ENCODE measurements around the gene MPZL1. TPM values are rescaled to one million over a fixed set of nuclear protein-coding genes. Genes with fewer than 3 reads are reported as not detected.

MPZL1 gene
- total RNA-seq, 1 experiment from 2014 or later: 52.9 TPM

DNA sequence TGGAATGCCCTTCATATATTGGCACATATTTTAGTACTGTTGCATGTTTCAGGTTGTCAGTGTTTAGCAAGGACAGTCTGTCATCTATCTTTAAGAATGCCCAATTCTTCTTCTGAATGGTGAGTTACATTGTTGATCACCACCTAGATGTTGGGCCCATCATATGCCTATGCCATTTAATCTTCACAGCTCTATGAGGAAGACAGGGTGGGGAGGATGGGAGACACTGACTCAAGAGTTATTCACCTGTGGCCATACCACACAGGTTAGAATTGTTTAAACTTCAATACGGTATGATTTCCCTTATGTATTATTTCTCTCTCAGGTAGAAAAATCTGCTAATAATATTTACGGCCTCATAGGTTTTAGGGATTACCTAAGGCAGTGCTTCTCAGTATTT lies 44.8 kb downstream of the MPZL1 start:
- no peak overlapping the region for H3K4me2 ChIP-seq (ENCODE audit: low read length)
- TF ChIP-seq JUND (IDR thresholded peaks at IDR 0.05): no peak
- no peak for TF ChIP-seq FOSL1 (IDR thresholded peaks at IDR 0.05; ENCODE audit: low read depth)
- TF ChIP-seq, protein P1, sequence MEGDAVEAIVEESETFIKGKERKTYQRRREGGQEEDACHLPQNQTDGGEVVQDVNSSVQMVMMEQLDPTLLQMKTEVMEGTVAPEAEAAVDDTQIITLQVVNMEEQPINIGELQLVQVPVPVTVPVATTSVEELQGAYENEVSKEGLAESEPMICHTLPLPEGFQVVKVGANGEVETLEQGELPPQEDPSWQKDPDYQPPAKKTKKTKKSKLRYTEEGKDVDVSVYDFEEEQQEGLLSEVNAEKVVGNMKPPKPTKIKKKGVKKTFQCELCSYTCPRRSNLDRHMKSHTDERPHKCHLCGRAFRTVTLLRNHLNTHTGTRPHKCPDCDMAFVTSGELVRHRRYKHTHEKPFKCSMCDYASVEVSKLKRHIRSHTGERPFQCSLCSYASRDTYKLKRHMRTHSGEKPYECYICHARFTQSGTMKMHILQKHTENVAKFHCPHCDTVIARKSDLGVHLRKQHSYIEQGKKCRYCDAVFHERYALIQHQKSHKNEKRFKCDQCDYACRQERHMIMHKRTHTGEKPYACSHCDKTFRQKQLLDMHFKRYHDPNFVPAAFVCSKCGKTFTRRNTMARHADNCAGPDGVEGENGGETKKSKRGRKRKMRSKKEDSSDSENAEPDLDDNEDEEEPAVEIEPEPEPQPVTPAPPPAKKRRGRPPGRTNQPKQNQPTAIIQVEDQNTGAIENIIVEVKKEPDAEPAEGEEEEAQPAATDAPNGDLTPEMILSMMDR (IDR thresholded peaks at IDR 0.05 in 2 of 3, conservative IDR thresholded peaks at IDR 0.05 in 1 of 3; ENCODE audit: borderline replicate concordance in 1 of 3, insufficient read depth in 1 of 3, low read depth in 2 of 3, low read length in 2 of 3): no peak
- no peak for TF ChIP-seq RAD21 (IDR thresholded peaks at IDR 0.05; ENCODE audit: low read depth)
- TF ChIP-seq ELF1 (IDR thresholded peaks at IDR 0.05; ENCODE audit: borderline replicate concordance, low read depth): no peak
- no peak for TF ChIP-seq SP1 (IDR thresholded peaks at IDR 0.05; ENCODE audit: low read depth)
- no peak for TF ChIP-seq EZH2 (IDR thresholded peaks at IDR 0.05)
- TF ChIP-seq SRF (IDR thresholded peaks at IDR 0.05; ENCODE audit: low read depth): no peak
- TF ChIP-seq POLR2A (IDR thresholded peaks at IDR 0.05; ENCODE audit: borderline replicate concordance, extremely low read depth, insufficient read depth, insufficient read length): no peak
- TF ChIP-seq EGR1 (IDR thresholded peaks at IDR 0.05; ENCODE audit: low read depth): no peak
- no peak for TF ChIP-seq ZBTB33 (IDR thresholded peaks at IDR 0.05; ENCODE audit: extremely low read depth, insufficient replicate concordance, low read length)
- no peak for TF ChIP-seq POLR2AphosphoS5 (IDR thresholded peaks at IDR 0.05; ENCODE audit: low read depth, low read length)
- no peak for TF ChIP-seq YY1 (IDR thresholded peaks at IDR 0.05; ENCODE audit: extremely low read depth, insufficient replicate concordance, low read depth, low read length)
- TF ChIP-seq REST (IDR thresholded peaks at IDR 0.05; ENCODE audit: low read depth): no peak
- no peak for TF ChIP-seq TCF7L2 (IDR thresholded peaks at IDR 0.05; ENCODE audit: borderline replicate concordance, extremely low read depth, insufficient read depth, insufficient read length)
- no peak for TF ChIP-seq SIN3A (IDR thresholded peaks at IDR 0.05; ENCODE audit: low read depth)
- no peak for TF ChIP-seq ZNF274 (IDR thresholded peaks at IDR 0.05; ENCODE audit: low read depth, low read length)
- no peak for TF ChIP-seq CBX3 (IDR thresholded peaks at IDR 0.05; ENCODE audit: low read depth)
- peaks cover 4% of the 10 kb centered on the region in 2 experiments; a peak in 1 of 4 replicates for H3K36me3 ChIP-seq (ENCODE audit: control insufficient read depth in 1 of 2, insufficient read depth in 2 of 2, low read length in 2 of 2)
- H3K27ac ChIP-seq (ENCODE audit: low read depth, low read length): no peak overlapping the region
- H3K79me2 ChIP-seq (ENCODE audit: insufficient read depth, low read length): peaks cover 19% of the 10 kb centered on the region; the same call in 1 of the 2 replicates
- no peaks in the 10 kb centered on the region for H3K27me3 ChIP-seq (ENCODE audit: insufficient read depth, low read length)
- intact Hi-C loops (cut with micrococcal nuclease): no loop called here
- no TSS peak for BruUV-seq (replicated peaks)
- H3K4me3 ChIP-seq (replicated peaks in 1 of 2; ENCODE audit: low read depth in 1 of 2, low read length in 2 of 2): no peak overlapping the region
- H2AFZ ChIP-seq (ENCODE audit: low read depth, low read length, poor library complexity, severe bottlenecking): no peak overlapping the region
- H3K9me3 ChIP-seq (ENCODE audit: control insufficient read depth in 1 of 2, insufficient read depth in 1 of 2, low read depth in 1 of 2, low read length in 2 of 2): no peaks in the 10 kb centered on the region
- CTCF ChIA-PET: no interaction called here
- DNase-seq (ENCODE audit: low read depth, low spot score) (no peak), ATAC-seq (no peak)
- H3K9ac ChIP-seq (ENCODE audit: low read length): no peak overlapping the region
- POLR2A ChIA-PET: no interaction called here
- no peaks in the 10 kb centered on the region for H3K9me2 ChIP-seq (ENCODE audit: insufficient read depth)
- RAD21 ChIA-PET (ENCODE audit: low non-redundant PET in 1 of 2, low total read pairs in 2 of 2, uncharacterized antibody in 2 of 2, unreplicated experiment in 2 of 2): no interaction called here
- no peaks in the 10 kb centered on the region for H4K20me1 ChIP-seq (ENCODE audit: insufficient read depth)
- no peaks in the 10 kb centered on the region for H3K4me1 ChIP-seq (ENCODE audit: control insufficient read depth in 1 of 2, insufficient read depth in 2 of 2, low read length in 2 of 2)
